IMR-90 (cell line): ENCODE measurements around the gene RAB31. TPM values are rescaled to one million over a fixed set of nuclear protein-coding genes. Genes with fewer than 3 reads are reported as not detected.

ENCODE experiments used
- ATAC-seq: fragments of 200-7000 bp; cut with Tn5 transposase; 2 replicates; pipeline ENCODE4 v1.9.1; 2020; ENCODE audit warnings: low read depth, mild to moderate bottlenecking, moderate library complexity
- BruUV-seq: library from RNA; stranded (reverse); fragments of 400-500 nt; replicated peaks from 2 replicates; lab custom pipeline; 2021; lab: Mats Ljungman, UMichigan
- CTCF ChIA-PET: fragments of 300-600 bp; formaldehyde crosslinking; extraction: SDS; loops from one replicate; lab custom pipeline; 2021; ENCODE audit warnings: antibody characterized with exemption; lab: Yijun Ruan, JAX
- POLR2A ChIA-PET: fragments of 300-600 bp; sonication (Branson Sonifier 250); formaldehyde crosslinking; loops from one replicate; lab custom pipeline; 2022; ENCODE audit warnings: antibody characterized with exemption; ENCODE audit not compliant: unreplicated experiment; lab: Charles Lee
- DNase-seq: peaks from one replicate; pipeline ENCODE4 v3.0.0; 2013
- H2AFZ ChIP-seq: replicated peaks from 2 replicates; pipeline ENCODE3; 2013; ENCODE audit warnings: low read length, mild to moderate bottlenecking; ENCODE audit not compliant: poor library complexity
- H2AK5ac ChIP-seq: 2 replicates; pipeline ENCODE4 v1.6.1; 2013; ENCODE audit warnings: low read depth, low read length, inconsistent platforms
- H2AK9ac ChIP-seq: replicated peaks from 2 replicates; pipeline ENCODE3; 2013; ENCODE audit warnings: mild to moderate bottlenecking, low read depth, low read length, moderate library complexity; ENCODE audit not compliant: poor library complexity
- H2BK120ac ChIP-seq: 2 replicates; pipeline ENCODE4 v1.6.1; 2013; ENCODE audit warnings: low read depth, low read length, inconsistent platforms
- H2BK15ac ChIP-seq: 3 replicates; pipeline ENCODE4 v1.6.1; 2013; ENCODE audit warnings: low read depth, low read length, inconsistent platforms
- H2BK20ac ChIP-seq: 2 replicates; pipeline ENCODE4 v1.6.1; 2013; ENCODE audit warnings: low read depth, mild to moderate bottlenecking, inconsistent platforms, low read length, moderate library complexity
- H2BK5ac ChIP-seq: 2 replicates; pipeline ENCODE4 v1.6.1; 2013; ENCODE audit warnings: mild to moderate bottlenecking, low read depth, low read length, inconsistent platforms; ENCODE audit not compliant: poor library complexity, severe bottlenecking
- H3K14ac ChIP-seq: replicated peaks from 2 replicates; pipeline ENCODE4 v1.6.1; 2013; ENCODE audit warnings: low read depth, low read length, inconsistent platforms
- H3K18ac ChIP-seq: 2 replicates; pipeline ENCODE4 v1.6.1; 2013; ENCODE audit warnings: low read depth, low read length, control low read depth
- H3K23ac ChIP-seq: 2 replicates; pipeline ENCODE4 v1.6.1; 2013; ENCODE audit warnings: low read depth, low read length, inconsistent platforms
- H3K27ac ChIP-seq: 2 replicates; pipeline ENCODE4 v1.5.1; 2013; ENCODE audit warnings: mild to moderate bottlenecking, control low read depth, low read length; ENCODE audit not compliant: insufficient read depth
- H3K27me3 ChIP-seq: 2 replicates; pipeline ENCODE4 v1.6.1; 2013; ENCODE audit warnings: low read length; ENCODE audit not compliant: control insufficient read depth, insufficient read depth
- H3K36me3 ChIP-seq: 2 replicates; pipeline ENCODE4 v1.6.1; 2013; ENCODE audit warnings: low read length, mixed read lengths; ENCODE audit not compliant: control insufficient read depth, insufficient read depth
- H3K4ac ChIP-seq: 2 replicates; pipeline ENCODE4 v1.6.1; 2013; ENCODE audit warnings: low read depth, low read length, inconsistent platforms
- H3K4me1 ChIP-seq: 2 replicates; pipeline ENCODE4 v1.6.1; 2013; ENCODE audit warnings: low read length, mixed read lengths; ENCODE audit not compliant: control insufficient read depth, insufficient read depth
- H3K4me2 ChIP-seq: 2 replicates; pipeline ENCODE4 v1.6.1; 2013; ENCODE audit warnings: low read depth, mild to moderate bottlenecking, control low read depth, low read length, moderate library complexity
- H3K4me3 ChIP-seq: 2 replicates; pipeline ENCODE4 v1.5.1; 2013; ENCODE audit warnings: low read depth, mild to moderate bottlenecking, control low read depth, low read length, moderate library complexity; ENCODE audit not compliant: insufficient read depth
- H3K56ac ChIP-seq: 2 replicates; pipeline ENCODE4 v1.6.1; 2013; ENCODE audit warnings: low read length, inconsistent platforms; ENCODE audit not compliant: insufficient read depth; ENCODE audit errors: extremely low read depth
- H3K79me1 ChIP-seq, 2 experiments: 2 replicates each; pipeline ENCODE4 v1.6.1; 2013; ENCODE audit warnings: low read length in 2 of 2, inconsistent platforms in 1 of 2, low read depth in 1 of 2
- H3K9ac ChIP-seq: 2 replicates; pipeline ENCODE4 v1.6.1; 2013; ENCODE audit warnings: low read depth, low read length, control low read depth
- H3K9me1 ChIP-seq: 2 replicates; pipeline ENCODE4 v1.6.1; 2013; ENCODE audit warnings: low read length, inconsistent platforms; ENCODE audit not compliant: insufficient read depth
- H3K9me3 ChIP-seq: 2 replicates; pipeline ENCODE4 v1.6.1; 2013; ENCODE audit warnings: low read length; ENCODE audit not compliant: control insufficient read depth, insufficient read depth
- H4K20me1 ChIP-seq: 2 replicates; pipeline ENCODE4 v1.6.1; 2013; ENCODE audit warnings: low read length, inconsistent platforms; ENCODE audit not compliant: insufficient read depth
- H4K5ac ChIP-seq: 2 replicates; pipeline ENCODE4 v1.6.1; 2013; ENCODE audit warnings: mild to moderate bottlenecking, low read depth, low read length, control low read depth
- H4K8ac ChIP-seq, 2 experiments: 2 replicates each; pipeline ENCODE4 v1.6.1; 2013; ENCODE audit warnings: low read depth in 2 of 2, low read length in 2 of 2, control low read depth in 1 of 2, inconsistent platforms in 1 of 2
- H4K91ac ChIP-seq: 2 replicates; pipeline ENCODE4 v1.6.1; 2013; ENCODE audit warnings: low read depth, low read length, inconsistent platforms; ENCODE audit not compliant: insufficient read depth
- RCOR1 ChIP-seq: IDR thresholded peaks from 2 replicates; pipeline ENCODE4 v1.6.1; 2012; ENCODE audit warnings: mild to moderate bottlenecking, low read length, improper control_type of control experiment; ENCODE audit not compliant: insufficient replicate concordance
- WGBS, 2 experiments: methylation state at CpG; one replicate each; pipeline versions ENCODE4 v1.1.5 to v1.1.7; 2013; ENCODE audit warnings: missing lambda C conversion rate in 2 of 2; ENCODE audit not compliant: insufficient read length in 1 of 2; ENCODE audit errors: extremely low coverage in 2 of 2; 5-methylcytosine and 5-hydroxymethylcytosine counted together
- dilution Hi-C: fragments of 300-500 bp; cut with HindIII; formaldehyde crosslinking; loops from one replicate; pipeline ENCODE4 v1.14.3; 2018; ENCODE audit warnings: low sequenced_read_pairs; ENCODE audit not compliant: unreplicated experiment
- in situ Hi-C: fragments of 300-500 bp; cut with MboI; formaldehyde crosslinking; loops from 3 replicates; pipeline ENCODE4 v1.14.3; 2019; ENCODE audit warnings: low sequenced_read_pairs, inconsistent platforms, mixed read lengths
- intact Hi-C: fragments of 100-400 bp; cut with micrococcal nuclease; formaldehyde crosslinking; loops from 2 replicates; pipeline ENCODE4 v1.10.0; 2022
- polyA plus RNA-seq, 3 experiments: library from polyadenylated mRNA; depleted of rRNA; stranded (reverse); fragments of >200 nt; gene quantifications; 2 replicates each; pipeline ENCODE4 v1.2.3, GENCODE V29; 2012; ENCODE audit warnings: low replicate concordance in 1 of 3
- total RNA-seq: library from RNA; depleted of rRNA; stranded (reverse); fragments of >200 nt; gene quantifications from 2 replicates; pipeline ENCODE4 v1.2.3, GENCODE V29; 2012

The RAB31 gene
- total and polyA plus RNA-seq, 2 of the 4 experiments (the other 2 are of a cell fraction): 13.8 to 26.9 TPM

DNA sequence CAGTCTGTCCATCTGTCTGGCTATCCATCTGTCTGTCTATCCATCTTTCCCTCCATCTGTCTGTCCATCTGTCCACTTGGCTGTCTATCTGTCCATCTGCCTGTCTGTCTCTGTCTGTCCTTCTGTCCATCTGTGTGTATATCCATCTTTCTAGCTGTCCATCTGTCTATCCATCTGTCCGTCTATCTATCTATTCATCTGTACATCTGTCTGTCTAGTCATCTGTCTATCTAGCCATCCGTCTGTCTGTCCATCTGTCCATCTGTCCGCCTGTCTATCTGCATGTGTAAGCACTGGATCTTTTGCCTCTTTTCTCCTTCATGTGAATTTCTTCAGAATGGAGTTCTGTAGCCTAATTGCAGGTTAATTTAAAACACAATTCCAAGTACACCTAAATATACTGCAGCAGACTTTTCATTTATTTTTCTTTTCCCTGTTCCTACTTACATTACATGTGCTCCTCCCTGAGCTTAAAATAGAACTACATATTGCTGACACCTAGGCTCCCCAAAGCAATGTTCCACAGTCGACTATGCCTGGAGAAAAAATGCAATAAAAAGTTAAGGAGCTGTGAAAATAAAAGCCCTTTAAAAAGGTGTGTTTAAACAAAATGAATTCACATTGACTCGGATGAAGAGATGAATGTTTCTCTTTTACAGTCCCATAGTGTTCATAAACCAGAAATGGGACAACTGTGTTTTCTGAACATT lies 140.2 kb downstream of the RAB31 start:
- Histone ChIP-seq H4K20me1 (no peaks in the 10 kb centered on the region), H3K4me3 (no peak overlapping the region), H4K8ac (no peak overlapping the region), H3K14ac (0 out of 2 replicates have a peak overlapping the region, but pooled peaks have one; percentile 69), H3K27me3 (no peaks in the 10 kb centered on the region), H3K36me3 (no peaks in the 10 kb centered on the region), H2BK5ac (no peak overlapping the region), H3K4me2 (no peak overlapping the region), H3K4ac (no peak overlapping the region), H3K9me3 (0 out of 2 replicates have a peak, but pooled peaks cover 2% of the 10 kb centered on the region), H2AFZ (no peak overlapping the region), H2BK120ac (no peak overlapping the region), H2BK15ac (no peak overlapping the region), H3K79me1 (peaks cover 0 to 7% of the 10 kb centered on the region in 2 experiments; a peak in 2 of 4 replicates), H2AK5ac (no peak overlapping the region), H3K56ac (no peak overlapping the region), H4K5ac (no peak overlapping the region), H3K23ac (no peak overlapping the region), H3K9ac (no peak overlapping the region), H3K18ac (no peak overlapping the region), H3K9me1 (0 out of 2 replicates have a peak, but pooled peaks cover 10% of the 10 kb centered on the region), H2AK9ac (no peak overlapping the region), H4K91ac (no peak overlapping the region), H3K27ac (no peak overlapping the region), H3K4me1 (peaks cover 4% of the 10 kb centered on the region), H2BK20ac (no peak overlapping the region)
- ATAC-seq: no peak
- ChIA-PET CTCF (no interaction called here), POLR2A (no interaction called here)
- DNase-seq: no peak
- no TSS peak for BruUV-seq
- intact Hi-C loops: no loop called here
- no peak for TF ChIP-seq RCOR1
- WGBS, 2 experiments: 83% methylated on average over 1 of the region's 5 CpGs; no CpG with 5 or more reads in 1 of the 2 experiments
- in situ Hi-C loops: no loop called here
- dilution Hi-C loops: no loop called here
